Effector memory CD8-positive, alpha-beta T cell (primary cell): ENCODE results near the gene ADM2.

Experiments
- ATAC-seq: fragments of 150-1000 bp; cut with Tn5 transposase; replicated peaks from 2 replicates; pipeline ENCODE4 v1.10.0; 2021; ENCODE audit warnings: mild to moderate bottlenecking, moderate library complexity
- DNase-seq, 3 experiments: peaks; one replicate each; pipeline ENCODE4 v3.0.0; 2021
- H3K27ac Mint-ChIP-seq, 2 donors: one replicate each; pipeline ENCODE4 v1.8.0; 2022; ENCODE audit warnings: mild to moderate bottlenecking in 2 of 2, mixed read lengths in 2 of 2, moderate library complexity in 2 of 2
- H3K27me3 Mint-ChIP-seq, 2 donors: one replicate each; pipeline ENCODE4 v1.8.0; 2022; ENCODE audit warnings: mixed read lengths in 2 of 2
- H3K36me3 Mint-ChIP-seq: one replicate; pipeline ENCODE4 v1.8.0; 2022; ENCODE audit warnings: mild to moderate bottlenecking, moderate library complexity, mixed read lengths; ENCODE audit not compliant: insufficient read depth
- H3K4me1 Mint-ChIP-seq, 2 donors: one replicate each; pipeline ENCODE4 v1.8.0; 2022; ENCODE audit warnings: low read depth in 2 of 2, mixed read lengths in 2 of 2
- H3K4me3 Mint-ChIP-seq, 2 donors: one replicate each; pipeline ENCODE4 v1.8.0; 2022; ENCODE audit warnings: mild to moderate bottlenecking in 2 of 2, mixed read lengths in 2 of 2, moderate library complexity in 2 of 2
- H3K9me3 Mint-ChIP-seq, 2 donors: one replicate each; pipeline ENCODE4 v1.8.0; 2022; ENCODE audit warnings: mixed read lengths in 2 of 2

ADM2 gene

GRCh38 chr22:50521710-50522109, 40.4 kb downstream of the ADM2 start:
- H3K4me1 Mint-ChIP-seq, result peaks cover 8 to 15% of the 10 kb centered on the region in 2 donors
- H3K9me3 Mint-ChIP-seq, result no peaks in the 10 kb centered on the region
- H3K27ac Mint-ChIP-seq, result no peak overlapping the region
- H3K36me3 Mint-ChIP-seq, result peaks cover 76% of the 10 kb centered on the region
- no peaks in the 10 kb centered on the region for H3K27me3 Mint-ChIP-seq
- no peak for DNase-seq
- no peak for ATAC-seq
- no peak overlapping the region for H3K4me3 Mint-ChIP-seq

GRCh38 chr22:50522208-50522805, 41.0 kb downstream of the ADM2 start:
- ATAC-seq, result no peak
- DNase-seq, result no peak
- H3K27me3 Mint-ChIP-seq, result no peaks in the 10 kb centered on the region
- peaks cover 14 to 19% of the 10 kb centered on the region in 2 donors for H3K4me1 Mint-ChIP-seq
- H3K4me3 Mint-ChIP-seq, result no peak overlapping the region
- peak overlapping the region in 1 of 2 donors; percentile 68 for H3K27ac Mint-ChIP-seq
- peaks cover 71% of the 10 kb centered on the region for H3K36me3 Mint-ChIP-seq
- no peaks in the 10 kb centered on the region for H3K9me3 Mint-ChIP-seq

GRCh38 chr22:50522806-50523438, 41.6 kb downstream of the ADM2 start:
- H3K27ac Mint-ChIP-seq, result peak overlapping the region in 1 of 2 donors; percentile 68
- peak overlapping the region; percentile 19 to 31 for H3K4me3 Mint-ChIP-seq
- peaks cover 20 to 23% of the 10 kb centered on the region in 2 donors for H3K4me1 Mint-ChIP-seq
- H3K9me3 Mint-ChIP-seq, result no peaks in the 10 kb centered on the region
- no peak for DNase-seq
- H3K27me3 Mint-ChIP-seq, result no peaks in the 10 kb centered on the region
- no peak for ATAC-seq
- peaks cover 74% of the 10 kb centered on the region for H3K36me3 Mint-ChIP-seq

GRCh38 chr22:50523458-50523805, 42.1 kb downstream of the ADM2 start:
- H3K36me3 Mint-ChIP-seq, result peaks cover 70% of the 10 kb centered on the region
- peak overlapping the region; percentile 19 to 31 for H3K4me3 Mint-ChIP-seq
- no peaks in the 10 kb centered on the region for H3K9me3 Mint-ChIP-seq
- DNase-seq, result no peak
- H3K27ac Mint-ChIP-seq, result peak overlapping the region in 1 of 2 donors; percentile 68
- no peak for ATAC-seq
- peaks cover 25 to 26% of the 10 kb centered on the region in 2 donors for H3K4me1 Mint-ChIP-seq
- H3K27me3 Mint-ChIP-seq, result no peaks in the 10 kb centered on the region

DNA sequence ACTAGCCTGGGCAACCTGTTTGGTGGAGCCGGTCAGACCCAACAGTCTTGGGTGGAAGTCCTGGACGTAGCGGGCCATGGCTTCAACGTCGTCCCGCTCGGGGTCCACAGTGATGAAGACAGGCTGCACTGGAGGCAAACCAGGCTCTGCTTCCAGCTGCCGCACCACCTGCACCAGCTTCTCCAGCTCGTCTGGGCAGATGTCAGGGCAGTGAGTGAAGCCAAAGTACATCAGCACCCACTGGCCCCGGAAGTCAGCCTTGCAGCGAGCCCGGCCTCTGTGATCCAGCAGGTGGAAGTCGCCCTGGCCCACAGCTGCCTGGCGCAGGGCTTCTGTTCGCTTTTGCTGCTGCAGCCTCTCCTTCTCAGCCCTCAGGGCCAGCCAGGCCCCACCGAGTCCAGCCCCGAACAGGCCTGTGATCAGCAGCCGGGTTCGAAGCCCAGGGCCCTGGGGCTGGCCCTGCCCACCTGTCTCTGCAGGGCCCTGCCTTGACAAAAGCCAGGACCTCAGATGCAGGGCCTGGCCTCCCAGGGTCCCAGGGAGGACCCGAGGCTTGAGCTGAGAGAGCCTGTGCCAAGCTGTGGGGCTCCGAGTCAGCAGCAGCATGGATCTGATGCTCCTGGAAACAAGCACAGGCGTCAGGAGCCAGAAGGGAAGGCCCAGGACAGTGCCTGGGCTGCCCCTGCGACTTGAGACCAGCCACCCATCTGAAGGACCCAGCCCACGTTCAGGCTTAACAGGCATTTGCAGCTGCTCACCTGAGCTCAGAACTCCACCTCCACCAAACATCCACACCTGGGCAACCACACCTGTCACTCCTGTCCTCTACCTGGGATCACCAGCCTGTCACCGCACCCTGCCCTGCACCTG, 42.7 kb downstream of the ADM2 start:
- peak overlapping the region; percentile 83 to 96 for H3K4me3 Mint-ChIP-seq
- H3K4me1 Mint-ChIP-seq, result peaks cover 28 to 32% of the 10 kb centered on the region in 2 donors
- no peaks in the 10 kb centered on the region for H3K27me3 Mint-ChIP-seq
- H3K27ac Mint-ChIP-seq, result peak overlapping the region; percentile 80 to 94
- H3K9me3 Mint-ChIP-seq, result no peaks in the 10 kb centered on the region
- DNase-seq (no peak), ATAC-seq (no peak)
- peaks cover 74% of the 10 kb centered on the region for H3K36me3 Mint-ChIP-seq

GRCh38 chr22:50524676-50525103, 43.3 kb downstream of the ADM2 start:
- H3K27me3 Mint-ChIP-seq, result no peaks in the 10 kb centered on the region

GRCh38 chr22:50525104-50525857, 43.9 kb downstream of the ADM2 start, which contains the start of gene SCO2:
SCO2 (minus strand) TSS chr22:50525598; CDS start chr22:50524411, 1,187 bp downstream.
- H3K27me3 Mint-ChIP-seq, result no peaks in the 10 kb centered on the region
- no peaks in the 10 kb centered on the region for H3K9me3 Mint-ChIP-seq
- H3K27ac Mint-ChIP-seq, result peak within 1 kb of the TSS; percentile 80 to 95
- DNase-seq (peak; percentile 95 to 97 (median 97)), ATAC-seq (peak; percentile 68)
- peaks cover 70% of the 10 kb centered on the region for H3K36me3 Mint-ChIP-seq
- peak within 1 kb of the TSS; percentile 83 to 96 for H3K4me3 Mint-ChIP-seq
- peaks cover 28 to 32% of the 10 kb centered on the region in 2 donors for H3K4me1 Mint-ChIP-seq

More at GRCh38 chr22:50524676-50525103, 43.3 kb downstream of the ADM2 start:
- no peak for DNase-seq
- Mint-ChIP-seq H3K4me3 (peak overlapping the region; percentile 83 to 96), H3K27ac (peak overlapping the region; percentile 80 to 94), H3K9me3 (no peaks in the 10 kb centered on the region), H3K36me3 (peaks cover 73% of the 10 kb centered on the region), H3K4me1 (peaks cover 28 to 32% of the 10 kb centered on the region in 2 donors)
- ATAC-seq, result no peak

DNA sequence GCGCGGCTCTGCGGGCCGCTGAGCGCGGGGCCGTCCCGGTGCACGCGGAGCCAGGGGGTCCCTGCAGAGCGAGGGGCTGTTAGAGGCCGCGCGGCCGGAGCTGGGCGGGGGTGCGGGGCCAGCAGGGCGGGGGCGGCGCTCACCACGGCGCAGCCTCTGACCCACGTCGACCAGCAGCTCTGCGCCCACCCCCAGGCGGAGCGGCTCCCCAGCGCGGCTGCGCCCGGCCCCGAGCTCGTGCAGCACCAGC, 44.4 kb downstream of the ADM2 start:
- peak overlapping the region; percentile 80 to 94 for H3K27ac Mint-ChIP-seq
- ATAC-seq (no peak), DNase-seq (no peak)
- peak overlapping the region; percentile 83 to 96 for H3K4me3 Mint-ChIP-seq
- no peaks in the 10 kb centered on the region for H3K9me3 Mint-ChIP-seq
- peaks cover 28 to 32% of the 10 kb centered on the region in 2 donors for H3K4me1 Mint-ChIP-seq
- H3K27me3 Mint-ChIP-seq, result no peaks in the 10 kb centered on the region
- peaks cover 71% of the 10 kb centered on the region for H3K36me3 Mint-ChIP-seq

DNA sequence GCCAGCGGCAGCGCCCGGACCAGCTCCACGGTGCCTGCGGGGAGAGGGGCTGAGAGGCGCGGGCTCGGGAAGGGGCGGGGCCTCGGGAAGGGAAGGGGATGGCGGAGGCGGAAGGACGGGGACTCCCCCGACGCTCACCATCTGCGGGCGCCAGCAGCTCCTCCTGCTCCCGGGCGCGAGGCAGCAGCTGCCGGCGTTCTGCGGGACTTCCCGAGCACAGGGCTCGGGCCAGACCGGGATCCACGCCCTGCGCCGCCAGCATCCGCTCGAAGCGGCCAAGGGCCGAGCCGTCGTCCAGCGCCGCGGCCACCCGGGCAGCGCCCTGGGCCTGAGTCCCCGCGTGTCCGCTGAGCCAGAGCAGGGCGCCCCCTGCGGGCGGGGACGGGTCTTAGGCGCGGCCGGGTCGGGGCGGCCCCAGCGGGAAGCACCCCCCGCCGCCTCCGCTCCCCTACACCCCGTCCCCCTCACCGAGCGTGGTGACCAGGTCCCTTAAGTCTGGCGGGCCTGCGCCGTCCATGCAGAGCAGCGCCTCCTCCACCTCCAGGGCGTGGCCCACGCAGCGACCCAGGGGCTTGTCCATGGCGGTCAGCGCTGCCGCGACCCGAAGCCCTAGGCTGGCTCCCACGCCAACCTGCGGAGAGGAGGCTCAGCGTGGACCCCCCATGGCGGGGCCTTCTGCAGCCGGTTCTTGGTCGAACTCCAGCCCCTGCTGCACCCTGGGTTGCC, 44.9 kb downstream of the ADM2 start:
- H3K27ac Mint-ChIP-seq, result peak overlapping the region; percentile 92 to 95
- H3K36me3 Mint-ChIP-seq, result peaks cover 66% of the 10 kb centered on the region
- H3K27me3 Mint-ChIP-seq, result no peaks in the 10 kb centered on the region
- DNase-seq (peak; percentile 77 to 83 (median 82)), ATAC-seq (peak; percentile 55)
- no peaks in the 10 kb centered on the region for H3K9me3 Mint-ChIP-seq
- peaks cover 31 to 34% of the 10 kb centered on the region in 2 donors for H3K4me1 Mint-ChIP-seq
- H3K4me3 Mint-ChIP-seq, result peak overlapping the region; percentile 83 to 96

DNA sequence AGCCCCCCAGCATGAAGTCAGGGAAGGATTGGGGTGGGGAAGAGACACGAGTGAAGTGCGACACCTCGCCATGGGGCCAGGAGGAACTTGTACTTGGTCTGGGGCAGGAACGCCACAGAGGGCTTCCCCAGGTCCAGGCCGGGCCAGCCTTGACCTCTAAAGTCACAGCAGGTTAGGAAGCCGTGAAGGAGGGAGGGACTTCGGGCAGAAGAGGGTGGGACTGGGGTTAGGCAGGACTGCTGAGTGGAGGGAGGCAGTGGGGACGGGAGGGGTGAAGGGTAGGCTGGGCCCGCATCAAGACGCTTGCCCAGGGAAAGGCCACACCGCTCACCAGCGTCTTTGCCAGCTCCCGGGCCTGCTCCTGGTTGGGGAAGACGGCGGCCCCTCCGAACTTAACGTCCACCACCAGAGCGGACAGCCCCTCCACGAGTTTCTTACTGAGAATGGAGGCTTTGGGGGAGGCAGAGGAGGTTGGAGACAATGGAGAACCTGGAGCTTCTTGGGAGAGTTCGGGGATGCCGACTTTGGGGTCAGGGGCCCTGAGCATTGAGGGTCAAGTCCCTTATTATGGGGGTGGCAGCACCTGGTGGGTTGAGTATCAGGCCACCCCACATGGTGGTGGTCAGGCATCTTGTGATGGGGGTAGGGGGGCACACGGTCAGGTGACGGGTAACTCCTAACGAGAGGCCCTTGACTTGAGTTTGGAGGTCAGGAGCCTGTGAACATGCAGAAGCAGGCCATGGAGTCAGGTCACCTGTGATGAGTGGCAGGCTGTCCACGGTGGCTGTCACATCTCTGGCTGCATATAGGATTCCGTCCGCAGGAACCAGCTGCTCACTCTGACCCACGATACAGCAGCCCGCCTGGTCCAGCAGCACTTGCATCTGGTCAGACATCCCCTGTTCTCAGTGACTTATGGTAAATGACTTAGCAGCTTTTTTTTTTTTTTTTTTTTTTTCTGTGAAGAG, 45.8 kb downstream of the ADM2 start:
- DNase-seq, result peak in 1 of 3 experiments; percentile 40
- no peak for ATAC-seq
- H3K27ac Mint-ChIP-seq, result peak overlapping the region; percentile 92 to 95
- no peaks in the 10 kb centered on the region for H3K27me3 Mint-ChIP-seq
- H3K9me3 Mint-ChIP-seq, result no peaks in the 10 kb centered on the region
- peaks cover 32 to 34% of the 10 kb centered on the region in 2 donors for H3K4me1 Mint-ChIP-seq
- peak overlapping the region; percentile 83 to 96 for H3K4me3 Mint-ChIP-seq
- peaks cover 60% of the 10 kb centered on the region for H3K36me3 Mint-ChIP-seq

- Mint-ChIP-seq H3K36me3 (peaks cover 52% of the 10 kb centered on the region), H3K9me3 (no peaks in the 10 kb centered on the region), H3K4me3 (peak overlapping the region; percentile 83 to 96), H3K27ac (peak overlapping the region; percentile 94 to 95), H3K27me3 (no peaks in the 10 kb centered on the region), H3K4me1 (peaks cover 38 to 39% of the 10 kb centered on the region in 2 donors)
- no peak for DNase-seq
- no peak for ATAC-seq
Measured at GRCh38 chr22:50527921-50528681, 46.8 kb downstream of the ADM2 start.
